Mammary epithelial cell (primary cell): ENCODE measurements around the gene PFKFB4.
"Not testable (repeated sequence)": the region's sequence is repeated elsewhere in the genome, so short reads cannot be mapped to it uniquely, and the experiment has no call there.

Source experiments
- CTCF ChIP-seq, 2 donors: IDR thresholded peaks in 1 of 2; conservative IDR thresholded peaks in 1 of 2; 2 replicates each; pipeline ENCODE4 v1.5.1; 2011 to 2012; ENCODE audit warnings: inconsistent platforms in 2 of 2, low read length in 2 of 2, mild to moderate bottlenecking in 2 of 2, control low read depth in 1 of 2, low read depth in 1 of 2; ENCODE audit not compliant: insufficient read depth in 1 of 2; ENCODE audit errors: extremely low read depth in 1 of 2
- EZH2 ChIP-seq: IDR thresholded peaks from 2 replicates; pipeline ENCODE4 v1.6.1; 2012; ENCODE audit warnings: low read length, inconsistent platforms, borderline replicate concordance

DNA sequence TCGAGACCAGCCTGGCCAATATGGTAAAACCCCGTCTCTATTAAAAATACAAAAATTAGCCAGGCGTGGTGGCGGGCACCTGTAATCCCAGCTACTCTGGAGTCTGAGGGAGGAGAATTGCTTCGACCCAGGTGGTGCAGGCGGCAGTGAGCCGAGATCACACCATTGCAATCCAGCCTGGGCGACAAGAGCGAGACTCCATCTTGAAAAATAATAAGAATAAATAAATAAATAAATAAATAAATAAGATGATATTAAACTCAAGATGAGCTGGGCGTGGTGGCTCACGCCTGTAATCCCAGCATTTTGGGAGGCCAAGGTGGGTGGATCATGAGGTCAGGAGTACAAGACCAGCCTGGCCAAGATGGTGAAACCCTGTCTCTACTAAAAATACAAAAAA is 75.7 kb downstream of the PFKFB4 start:
- not testable (repeated sequence) for TF ChIP-seq EZH2; CTCF (conservative IDR thresholded peaks at IDR 0.05 in 1 of 2, IDR thresholded peaks at IDR 0.05 in 1 of 2; ENCODE audit: extremely low read depth in 1 of 2, insufficient read depth in 1 of 2, low read depth in 1 of 2, low read length in 2 of 2)
